Measurements from ENCODE around the gene AUTS2. TPM values are rescaled to one million over a fixed set of nuclear protein-coding genes. Genes with fewer than 3 reads are reported as not detected.

AUTS2 gene
- total RNA-seq, 1 experiment from 2014 or later: not detected

- H3K27me3 Mint-ChIP-seq (ENCODE audit: unreplicated experiment): no peaks in the 10 kb centered on the region
These were observed 1105.5 kb downstream of the AUTS2 start for GRCh38 chr7:70703785-70704184.

GRCh38 chr7:70704831-70705346 lies 1106.6 kb downstream of the AUTS2 start:
- Mint-ChIP-seq H3K27me3 (ENCODE audit: unreplicated experiment) (no peaks in the 10 kb centered on the region), H3K4me1 (ENCODE audit: low read depth, unreplicated experiment) (no peaks in the 10 kb centered on the region), H3K27ac (ENCODE audit: unreplicated experiment) (no peak overlapping the region), H3K4me3 (ENCODE audit: low read depth, unreplicated experiment) (no peak overlapping the region), H3K36me3 (ENCODE audit: insufficient read depth, unreplicated experiment) (no peaks in the 10 kb centered on the region), H3K9me3 (ENCODE audit: low read depth, unreplicated experiment) (peaks cover 2% of the 10 kb centered on the region)
- TF ChIP-seq CTCF (IDR thresholded peaks at IDR 0.05; ENCODE audit: unreplicated experiment): no peak
- DNase-seq: no peak
- CTCF ChIA-PET: interaction anchor here (0.5 kb wide), 1 partner anchor 1876 kb away, joined by 3 read pairs; no protein-coding TSS in a partner anchor
- BruUV-seq (replicated peaks): no TSS peak
- intact Hi-C loops (cut with micrococcal nuclease; ENCODE audit: unreplicated experiment): no loop called here

More at GRCh38 chr7:70703785-70704184, 1105.5 kb downstream of the AUTS2 start:
- Mint-ChIP-seq H3K27ac (ENCODE audit: unreplicated experiment) (no peak overlapping the region), H3K36me3 (ENCODE audit: insufficient read depth, unreplicated experiment) (no peaks in the 10 kb centered on the region), H3K9me3 (ENCODE audit: low read depth, unreplicated experiment) (peaks cover 2% of the 10 kb centered on the region), H3K4me1 (ENCODE audit: low read depth, unreplicated experiment) (no peaks in the 10 kb centered on the region), H3K4me3 (ENCODE audit: low read depth, unreplicated experiment) (no peak overlapping the region)
- TF ChIP-seq CTCF (IDR thresholded peaks at IDR 0.05; ENCODE audit: unreplicated experiment): no peak
- no TSS peak for BruUV-seq (replicated peaks)
- CTCF ChIA-PET: no interaction called here
- intact Hi-C loops (cut with micrococcal nuclease; ENCODE audit: unreplicated experiment): no loop called here
- no peak for DNase-seq

- no peaks in the 10 kb centered on the region for H3K4me1 Mint-ChIP-seq (ENCODE audit: low read depth, unreplicated experiment)
- no peak overlapping the region for H3K4me3 Mint-ChIP-seq (ENCODE audit: low read depth, unreplicated experiment)
- peaks cover 2% of the 10 kb centered on the region for H3K9me3 Mint-ChIP-seq (ENCODE audit: low read depth, unreplicated experiment)
- CTCF ChIA-PET: no interaction called here
- DNase-seq: no peak
- H3K27ac Mint-ChIP-seq (ENCODE audit: unreplicated experiment): no peak overlapping the region
- intact Hi-C loops (cut with micrococcal nuclease; ENCODE audit: unreplicated experiment): no loop called here
- BruUV-seq (replicated peaks): no TSS peak
- TF ChIP-seq CTCF (IDR thresholded peaks at IDR 0.05; ENCODE audit: unreplicated experiment): no peak
- H3K27me3 Mint-ChIP-seq (ENCODE audit: unreplicated experiment): no peaks in the 10 kb centered on the region
- H3K36me3 Mint-ChIP-seq (ENCODE audit: insufficient read depth, unreplicated experiment): no peaks in the 10 kb centered on the region
These were observed 1107.9 kb downstream of the AUTS2 start for GRCh38 chr7:70706204-70706603.

GRCh38 chr7:70706698-70707097 lies 1108.4 kb downstream of the AUTS2 start:
- no peak for TF ChIP-seq CTCF (IDR thresholded peaks at IDR 0.05; ENCODE audit: unreplicated experiment)
- intact Hi-C loops (cut with micrococcal nuclease; ENCODE audit: unreplicated experiment): no loop called here
- CTCF ChIA-PET: no interaction called here

More at GRCh38 chr7:70706698-70707097, 1108.4 kb downstream of the AUTS2 start:
- Mint-ChIP-seq H3K27me3 (ENCODE audit: unreplicated experiment) (no peaks in the 10 kb centered on the region), H3K4me1 (ENCODE audit: low read depth, unreplicated experiment) (no peaks in the 10 kb centered on the region), H3K4me3 (ENCODE audit: low read depth, unreplicated experiment) (no peak overlapping the region), H3K36me3 (ENCODE audit: insufficient read depth, unreplicated experiment) (no peaks in the 10 kb centered on the region), H3K9me3 (ENCODE audit: low read depth, unreplicated experiment) (peaks cover 2% of the 10 kb centered on the region), H3K27ac (ENCODE audit: unreplicated experiment) (no peak overlapping the region)
- BruUV-seq (replicated peaks): no TSS peak
- no peak for DNase-seq
